Loucy (cell line): ENCODE measurements around the gene HS3ST2.

Source experiments
- EZH2phosphoT487 ChIP-seq: fragments of 200-600 bp; IDR thresholded peaks from 2 replicates; pipeline ENCODE4 v1.6.1; 2018; ENCODE audit warnings: antibody characterized with exemption, mild to moderate bottlenecking, moderate library complexity, borderline replicate concordance
- TF ChIP-seq, protein P1 (sequence below): fragments of 200-600 bp; sonication (generic); conservative IDR thresholded peaks from 2 replicates; pipeline ENCODE4 v1.5.1; 2014; ENCODE audit warnings: mild to moderate bottlenecking, antibody characterized with exemption, low read length

DNA sequence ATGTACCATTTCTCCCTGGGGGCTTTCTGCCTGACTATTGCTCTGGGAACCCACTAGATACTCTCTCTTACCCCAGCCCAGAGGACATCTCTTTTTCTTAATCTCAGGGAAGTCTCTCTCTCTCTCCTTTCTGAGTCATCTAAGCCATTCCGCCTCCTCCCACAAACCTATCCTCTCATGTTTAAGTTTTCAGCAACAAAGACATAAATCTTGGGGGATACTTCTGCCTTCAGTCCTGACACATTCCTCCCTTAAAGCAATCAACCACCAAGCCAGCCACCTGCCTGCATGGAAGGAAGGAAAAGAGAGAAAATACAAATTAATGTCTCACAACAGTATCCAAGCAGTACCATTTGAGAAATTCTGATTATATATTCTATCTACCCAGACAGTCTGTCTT, 128.8 kb downstream of the HS3ST2 start:
- TF ChIP-seq, protein P1, sequence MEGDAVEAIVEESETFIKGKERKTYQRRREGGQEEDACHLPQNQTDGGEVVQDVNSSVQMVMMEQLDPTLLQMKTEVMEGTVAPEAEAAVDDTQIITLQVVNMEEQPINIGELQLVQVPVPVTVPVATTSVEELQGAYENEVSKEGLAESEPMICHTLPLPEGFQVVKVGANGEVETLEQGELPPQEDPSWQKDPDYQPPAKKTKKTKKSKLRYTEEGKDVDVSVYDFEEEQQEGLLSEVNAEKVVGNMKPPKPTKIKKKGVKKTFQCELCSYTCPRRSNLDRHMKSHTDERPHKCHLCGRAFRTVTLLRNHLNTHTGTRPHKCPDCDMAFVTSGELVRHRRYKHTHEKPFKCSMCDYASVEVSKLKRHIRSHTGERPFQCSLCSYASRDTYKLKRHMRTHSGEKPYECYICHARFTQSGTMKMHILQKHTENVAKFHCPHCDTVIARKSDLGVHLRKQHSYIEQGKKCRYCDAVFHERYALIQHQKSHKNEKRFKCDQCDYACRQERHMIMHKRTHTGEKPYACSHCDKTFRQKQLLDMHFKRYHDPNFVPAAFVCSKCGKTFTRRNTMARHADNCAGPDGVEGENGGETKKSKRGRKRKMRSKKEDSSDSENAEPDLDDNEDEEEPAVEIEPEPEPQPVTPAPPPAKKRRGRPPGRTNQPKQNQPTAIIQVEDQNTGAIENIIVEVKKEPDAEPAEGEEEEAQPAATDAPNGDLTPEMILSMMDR, result no peak
- no peak for TF ChIP-seq EZH2phosphoT487
